SU-DHL-6 (cell line): ENCODE data around the gene SAMD1.
A peak's percentile ranks its signal among the peaks of the same experiment; 100 is the strongest.

Experiments used
- H2AFZ ChIP-seq: fragments of 200-600 bp; sonication (generic); 2 replicates; pipeline ENCODE4 v1.6.1; 2014; ENCODE audit warnings: low read depth, mild to moderate bottlenecking, moderate library complexity, mixed read lengths, antibody characterized with exemption, low read length; ENCODE audit not compliant: severe bottlenecking
- H3F3A ChIP-seq: fragments of 200-600 bp; shearing (Covaris generic); 2 replicates; pipeline ENCODE4 v1.6.0; 2016; ENCODE audit warnings: antibody characterized with exemption, mild to moderate bottlenecking; ENCODE audit not compliant: insufficient read depth
- H3K27ac ChIP-seq: fragments of 200-600 bp; sonication (generic); 2 replicates; pipeline ENCODE4 v1.5.1; 2016; ENCODE audit warnings: low read depth, mild to moderate bottlenecking, low read length, moderate library complexity, mixed read lengths
- H3K27me3 ChIP-seq: fragments of 200-600 bp; sonication (generic), shearing (Covaris generic); 2 replicates; pipeline ENCODE4 v1.6.0; 2014; ENCODE audit warnings: mild to moderate bottlenecking, low read length
- H3K36me3 ChIP-seq: fragments of 200-600 bp; sonication (generic); 2 replicates; pipeline ENCODE4 v1.6.1; 2014; ENCODE audit warnings: mild to moderate bottlenecking, low read length, mixed read lengths
- H3K4me2 ChIP-seq: fragments of 300-600, 200-600 bp; shearing (Covaris generic), sonication (generic); 2 replicates; pipeline ENCODE4 v1.6.0; 2014; ENCODE audit warnings: low read length, low read depth, mild to moderate bottlenecking; ENCODE audit not compliant: poor library complexity, severe bottlenecking
- H3K4me3 ChIP-seq: fragments of 200-600 bp; sonication (generic); 2 replicates; pipeline ENCODE4 v1.5.1; 2014; ENCODE audit warnings: antibody characterized with exemption, low read length, mild to moderate bottlenecking, mixed read lengths; ENCODE audit not compliant: insufficient read depth, poor library complexity, severe bottlenecking
- H3K79me2 ChIP-seq: fragments of 200-600 bp; sonication (generic); 2 replicates; pipeline ENCODE4 v1.6.1; 2014; ENCODE audit warnings: mild to moderate bottlenecking, low read length, moderate library complexity; ENCODE audit not compliant: insufficient read depth
- H3K9ac ChIP-seq: fragments of 200-600 bp; sonication (generic); 2 replicates; pipeline ENCODE4 v1.7.0; 2014; ENCODE audit warnings: mild to moderate bottlenecking, low read length
- H3K9me2 ChIP-seq: fragments of 200-600 bp; sonication (generic); replicated peaks from 2 replicates; pipeline ENCODE4 v1.6.1; 2014; ENCODE audit warnings: low read length; ENCODE audit not compliant: insufficient read depth
- H3K9me3 ChIP-seq: fragments of 200-600 bp; sonication (generic); 2 replicates; pipeline ENCODE4 v1.6.1; 2014; ENCODE audit warnings: low read length, mixed read lengths; ENCODE audit not compliant: insufficient read depth
- H4K20me1 ChIP-seq: fragments of 200-600 bp; sonication (generic); 2 replicates; pipeline ENCODE4 v1.6.1; 2014; ENCODE audit warnings: low read depth, mild to moderate bottlenecking, antibody characterized with exemption, low read length, moderate library complexity, mixed read lengths
- CTCF ChIP-seq: fragments of 200-600 bp; sonication (generic); IDR thresholded peaks from one replicate; pipeline ENCODE4 v1.5.1; 2017; ENCODE audit warnings: antibody characterized with exemption, mild to moderate bottlenecking, low read length, moderate library complexity; ENCODE audit not compliant: insufficient read depth, poor library complexity, severe bottlenecking
- EZH2phosphoT487 ChIP-seq: fragments of 200-600 bp; sonication (generic), shearing (Covaris generic); conservative IDR thresholded peaks from 2 replicates; pipeline ENCODE4 v1.6.1; 2018; ENCODE audit warnings: mild to moderate bottlenecking, antibody characterized with exemption, low read length, moderate library complexity, mixed read lengths

SAMD1 gene

GRCh38 chr19:14061081-14061749 is 29.3 kb downstream of the SAMD1 start:
- Histone ChIP-seq H3K4me3 (no peak overlapping the region), H2AFZ (no peak overlapping the region), H3K9me2 (no peaks in the 10 kb centered on the region), H3K9me3 (no peaks in the 10 kb centered on the region), H3K27me3 (0 out of 2 replicates have a peak, but pooled peaks cover 4% of the 10 kb centered on the region), H3F3A (no peaks in the 10 kb centered on the region), H3K36me3 (no peaks in the 10 kb centered on the region), H4K20me1 (no peaks in the 10 kb centered on the region), H3K27ac (no peak overlapping the region), H3K9ac (no peak overlapping the region), H3K79me2 (no peaks in the 10 kb centered on the region), H3K4me2 (no peak overlapping the region)
- no peak for TF ChIP-seq CTCF
- TF ChIP-seq EZH2phosphoT487 = no peak

GRCh38 chr19:14059652-14060155 is 30.8 kb downstream of the SAMD1 start:
- H3K9me3 ChIP-seq = no peaks in the 10 kb centered on the region
- no peaks in the 10 kb centered on the region for H3F3A ChIP-seq
- no peak overlapping the region for H3K4me3 ChIP-seq
- no peaks in the 10 kb centered on the region for H4K20me1 ChIP-seq
- no peak overlapping the region for H3K4me2 ChIP-seq
- H3K27me3 ChIP-seq = 0 out of 2 replicates have a peak, but pooled peaks cover 4% of the 10 kb centered on the region
- no peak overlapping the region for H3K9ac ChIP-seq
- no peaks in the 10 kb centered on the region for H3K79me2 ChIP-seq
- no peaks in the 10 kb centered on the region for H3K36me3 ChIP-seq
- no peak overlapping the region for H2AFZ ChIP-seq
- TF ChIP-seq EZH2phosphoT487 (no peak), CTCF (no peak)
- no peaks in the 10 kb centered on the region for H3K9me2 ChIP-seq
- H3K27ac ChIP-seq = no peak overlapping the region

DNA sequence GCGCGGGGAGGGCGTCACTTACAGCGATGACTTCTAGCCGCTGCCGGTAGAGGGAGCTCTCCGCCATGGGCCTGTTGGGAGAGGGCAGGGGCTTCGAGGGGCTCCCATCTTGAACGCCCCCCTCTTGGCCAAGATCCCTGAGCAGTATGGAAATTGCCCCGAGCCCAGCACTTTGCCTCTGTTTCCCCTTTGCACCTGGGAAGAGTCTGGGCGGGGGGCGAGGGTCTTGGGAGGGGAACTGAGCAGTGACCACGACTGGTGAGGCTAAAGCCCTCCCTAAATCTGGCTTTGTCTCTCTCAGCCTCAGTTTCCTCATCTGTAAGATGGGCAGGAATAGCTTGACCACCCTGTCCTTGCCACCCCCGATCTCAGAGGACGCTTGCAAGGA is 31.5 kb downstream of the SAMD1 start:
- H3K27ac ChIP-seq = no peak overlapping the region
- no peaks in the 10 kb centered on the region for H3K79me2 ChIP-seq
- no peak overlapping the region for H2AFZ ChIP-seq
- H3F3A ChIP-seq = no peaks in the 10 kb centered on the region
- H3K9me2 ChIP-seq = no peaks in the 10 kb centered on the region
- no peaks in the 10 kb centered on the region for H4K20me1 ChIP-seq
- H3K27me3 ChIP-seq = 0 out of 2 replicates have a peak, but pooled peaks cover 4% of the 10 kb centered on the region
- H3K4me3 ChIP-seq = no peak overlapping the region
- no peak for TF ChIP-seq EZH2phosphoT487
- TF ChIP-seq CTCF = peak; percentile 53
- H3K4me2 ChIP-seq = no peak overlapping the region
- no peak overlapping the region for H3K9ac ChIP-seq
- no peaks in the 10 kb centered on the region for H3K9me3 ChIP-seq
- H3K36me3 ChIP-seq = no peaks in the 10 kb centered on the region
